Endothelial cell of umbilical vein (primary cell): ENCODE results near the gene REEP1. TPM values are rescaled to one million over a fixed set of nuclear protein-coding genes. Genes with fewer than 3 reads are reported as not detected.

ENCODE experiments used
- BruUV-seq: library from RNA; stranded (reverse); fragments of 400-500 nt; replicated peaks from 2 replicates; lab custom pipeline; 2021; lab: Mats Ljungman, UMichigan
- CTCF ChIA-PET: fragments of 300-600, 350-600 bp; sonication (Branson Sonifier 250); formaldehyde crosslinking; loops from one replicate; lab custom pipeline; 2021; ENCODE audit warnings: antibody characterized with exemption, inconsistent platforms; lab: Charles Lee
- POLR2A ChIA-PET: fragments of 300-600, 350-600 bp; sonication (Branson Sonifier 250); formaldehyde crosslinking; loops from one replicate; lab custom pipeline; 2021; ENCODE audit warnings: antibody characterized with exemption, inconsistent platforms; lab: Charles Lee
- DNase-seq: peaks from one replicate; pipeline ENCODE4 v3.0.0-alpha.2; 2011; ENCODE audit warnings: low read depth, low spot score
- FAIRE-seq: peaks from 2 replicates; lab custom pipeline; 2011; peaks lifted over from hg19 to GRCh38; lab: Jason Lieb, UNC
- H2AFZ ChIP-seq: 2 replicates; pipeline ENCODE4 v1.6.0; 2012; ENCODE audit warnings: low read depth, low read length, control low read depth, inconsistent platforms
- H3K27ac ChIP-seq: 2 replicates; pipeline ENCODE4 v1.5.1; 2011; ENCODE audit warnings: low read depth, mild to moderate bottlenecking, control low read depth, low read length, moderate library complexity; ENCODE audit not compliant: insufficient read depth
- H3K27me3 ChIP-seq, 2 experiments: 2 replicates each; pipeline versions ENCODE4 v1.6.0 to v1.6.1; 2011; ENCODE audit warnings: low read length in 2 of 2, mixed read lengths in 1 of 2; ENCODE audit not compliant: control insufficient read depth in 2 of 2, insufficient read depth in 2 of 2
- H3K36me3 ChIP-seq, 2 experiments: 2 replicates in 1 of 2; 3 replicates in 1 of 2; pipeline ENCODE4 v1.5.1; 2011; ENCODE audit warnings: low read length in 2 of 2, mild to moderate bottlenecking in 1 of 2, moderate library complexity in 1 of 2; ENCODE audit not compliant: control insufficient read depth in 2 of 2, insufficient read depth in 2 of 2; ENCODE audit errors: extremely low read depth in 1 of 2
- H3K4me1 ChIP-seq: 3 replicates; pipeline ENCODE4 v1.5.1; 2011; ENCODE audit warnings: mild to moderate bottlenecking, low read length; ENCODE audit not compliant: control insufficient read depth, insufficient read depth; ENCODE audit errors: extremely low read depth
- H3K4me2 ChIP-seq: 2 replicates; pipeline ENCODE4 v1.6.1; 2011; ENCODE audit warnings: low read length, control low read depth, mixed read lengths; ENCODE audit not compliant: insufficient read depth
- H3K4me3 ChIP-seq, 3 experiments: fragments of 200-600 bp in 1 of 3; sonication (generic), shearing (Covaris generic) in 1 of 3; replicated peaks in 1 of 3; 2 replicates each; pipeline ENCODE4 v1.5.1; 2011 to 2016; ENCODE audit warnings: control low read depth in 3 of 3, low read length in 3 of 3, mild to moderate bottlenecking in 2 of 3, inconsistent platforms in 1 of 3, low read depth in 1 of 3, moderate library complexity in 1 of 3; ENCODE audit not compliant: insufficient read depth in 1 of 3
- H3K79me2 ChIP-seq: 2 replicates; pipeline ENCODE4 v1.6.0; 2012; ENCODE audit warnings: low read length, inconsistent platforms; ENCODE audit not compliant: control insufficient read depth, insufficient read depth
- H3K9ac ChIP-seq: replicated peaks from 2 replicates; pipeline ENCODE3; 2011; ENCODE audit warnings: low read length, control low read depth; ENCODE audit not compliant: insufficient read depth; ENCODE audit errors: extremely low read depth
- H3K9me1 ChIP-seq: replicated peaks from 3 replicates; pipeline ENCODE4 v1.6.0; 2011; ENCODE audit warnings: mild to moderate bottlenecking, low read length; ENCODE audit not compliant: control insufficient read depth, insufficient read depth; ENCODE audit errors: extremely low read depth
- H3K9me3 ChIP-seq: replicated peaks from 2 replicates; pipeline ENCODE4 v1.5.1; 2012; ENCODE audit warnings: low read length, inconsistent platforms; ENCODE audit not compliant: control insufficient read depth, insufficient read depth
- H4K20me1 ChIP-seq: replicated peaks from 2 replicates; pipeline ENCODE3; 2011; ENCODE audit warnings: mild to moderate bottlenecking, low read length; ENCODE audit not compliant: control insufficient read depth, insufficient read depth; ENCODE audit errors: extremely low read depth
- CTCF ChIP-seq, 2 donors: IDR thresholded peaks; 1 replicate in 1 of 2; 2 replicates in 1 of 2; pipeline ENCODE4 v1.5.1; 2011; ENCODE audit warnings: low read length in 2 of 2, mild to moderate bottlenecking in 2 of 2, moderate library complexity in 2 of 2, control low read depth in 1 of 2, inconsistent platforms in 1 of 2, low read depth in 1 of 2; ENCODE audit not compliant: insufficient read depth in 1 of 2; ENCODE audit errors: extremely low read depth in 1 of 2
- EZH2 ChIP-seq: IDR thresholded peaks from 2 replicates; pipeline ENCODE4 v1.6.1; 2012; ENCODE audit warnings: borderline replicate concordance, low read depth, mild to moderate bottlenecking, moderate library complexity, low read length, inconsistent platforms; ENCODE audit not compliant: severe bottlenecking
- FOS ChIP-seq: IDR thresholded peaks from 2 replicates; pipeline ENCODE4 v1.6.1; 2011; ENCODE audit warnings: mild to moderate bottlenecking, low read length, moderate library complexity, borderline replicate concordance; ENCODE audit not compliant: insufficient read depth
- GATA2 ChIP-seq: IDR thresholded peaks from 2 replicates; pipeline ENCODE4 v1.7.0; 2011; ENCODE audit warnings: low read depth, mild to moderate bottlenecking, moderate library complexity, mixed read lengths, low read length; ENCODE audit not compliant: insufficient read length, insufficient read depth
- JUN ChIP-seq: IDR thresholded peaks from 2 replicates; pipeline ENCODE4 v1.6.1; 2011; ENCODE audit warnings: borderline replicate concordance, low read depth; ENCODE audit not compliant: insufficient read length, insufficient read depth
- MAX ChIP-seq: IDR thresholded peaks from 2 replicates; pipeline ENCODE4 v1.6.1; 2011; ENCODE audit not compliant: insufficient read depth, insufficient read length
- MYC ChIP-seq: IDR thresholded peaks from one replicate; pipeline ENCODE4 v1.6.1; 2011; ENCODE audit warnings: mild to moderate bottlenecking, low read depth, low read length
- POLR2A ChIP-seq: IDR thresholded peaks from 2 replicates; pipeline ENCODE4 v1.6.1; 2012; ENCODE audit warnings: low read depth, mild to moderate bottlenecking, control low read depth, low read length
- POLR2AphosphoS5 ChIP-seq: IDR thresholded peaks from 2 replicates; pipeline ENCODE4 v1.6.1; 2012; ENCODE audit warnings: low read depth, mild to moderate bottlenecking, control low read depth, low read length, moderate library complexity; ENCODE audit not compliant: insufficient read depth
- dilution Hi-C: fragments of 300-500 bp; cut with MboI; formaldehyde crosslinking; loops from one replicate; pipeline ENCODE4 v1.15.0; 2019; ENCODE audit warnings: low sequenced_read_pairs; ENCODE audit not compliant: extremely low pct_ligation_motif_present
- intact Hi-C: fragments of 100-400 bp; cut with micrococcal nuclease; formaldehyde crosslinking; loops from one replicate; pipeline ENCODE4 v1.10.0; 2022
- polyA plus RNA-seq, 4 experiments: library from polyadenylated mRNA; depleted of rRNA in 3 of 4; stranded (reverse) in 3 of 4; unstranded in 1 of 4; fragments of >200 nt; gene quantifications; 2 replicates each; pipeline versions ENCODE4 v1.2.1 to v1.2.3, GENCODE V29; 2011 to 2012; ENCODE audit warnings: missing spikeins in 1 of 4
- total RNA-seq: library from RNA; stranded (reverse); gene quantifications from 2 replicates; pipeline ENCODE4 v1.2.3, GENCODE V29; 2021

The REEP1 gene
- total and polyA plus RNA-seq, 2 donors (not counting 3 experiments of a cell fraction or from before 2014, with no cell fraction given), result 0.11 to 0.53 TPM

- Histone ChIP-seq H3K9me1 (no peaks in the 10 kb centered on the region), H3K27ac (no peak overlapping the region), H3K4me3 (no peak overlapping the region), H3K4me1 (no peaks in the 10 kb centered on the region), H3K4me2 (no peak overlapping the region), H2AFZ (no peak overlapping the region), H3K9me3 (no peaks in the 10 kb centered on the region), H3K36me3 (no peaks in the 10 kb centered on the region), H3K9ac (no peak overlapping the region), H4K20me1 (no peaks in the 10 kb centered on the region), H3K27me3 (peaks cover 2 to 15% of the 10 kb centered on the region in 2 experiments), H3K79me2 (no peaks in the 10 kb centered on the region)
- intact Hi-C loops, result no loop called here
- FAIRE-seq (no peak), DNase-seq (no peak)
- ChIA-PET CTCF (no interaction called here), POLR2A (no interaction called here)
- no TSS peak for BruUV-seq
- dilution Hi-C loops, result no loop called here
- TF ChIP-seq JUN, result no peak
- no peak for TF ChIP-seq EZH2
- no peak for TF ChIP-seq MAX
- no peak for TF ChIP-seq CTCF (IDR thresholded peaks at IDR 0.05; ENCODE audit: extremely low read depth in 1 of 2, insufficient read depth in 1 of 2, low read depth in 1 of 2, low read length in 2 of 2)
- no peak for TF ChIP-seq GATA2
- TF ChIP-seq POLR2A, result no peak
- no peak for TF ChIP-seq MYC
- TF ChIP-seq POLR2AphosphoS5, result no peak
- TF ChIP-seq FOS, result no peak
These were observed 52.4 kb downstream of the REEP1 start for GRCh38 chr2:86284987-86285386.
